K562 (cell line): Measurements from ENCODE around the gene DHCR7. TPM values are rescaled to one million over a fixed set of nuclear protein-coding genes. Genes with fewer than 3 reads are reported as not detected.

Source experiments
- ATAC-seq: fragments of 200-7000 bp; cut with Tn5 transposase; 3 replicates; pipeline ENCODE4 v1.9.1; 2020; ENCODE audit warnings: moderate library complexity
- BruUV-seq: library from RNA; stranded (reverse); fragments of 400-500 nt; replicated peaks from 2 replicates; lab custom pipeline; 2021; lab: Mats Ljungman, UMichigan
- CTCF ChIA-PET: fragments of 300-600 bp; formaldehyde crosslinking; extraction: SDS; loops from one replicate; lab custom pipeline; 2021; ENCODE audit warnings: low intra/inter-chr PET ratio; lab: Yijun Ruan, JAX
- POLR2A ChIA-PET: fragments of 300-600, 350-650 bp; sonication (Branson Sonifier 250); formaldehyde crosslinking; extraction: SDS; loops from one replicate; lab custom pipeline; 2021; ENCODE audit warnings: antibody characterized with exemption, inconsistent platforms; lab: Yijun Ruan, JAX
- DNase-seq, 4 experiments: peaks; one replicate each; pipeline versions ENCODE4 v3.0.0 to v3.0.0-alpha.2; 2011 to 2018; ENCODE audit warnings: low spot score in 3 of 4, mixed read lengths in 3 of 4; ENCODE audit errors: extremely low read depth in 1 of 4
- FAIRE-seq: peaks from 2 replicates; lab custom pipeline; 2011; peaks lifted over from hg19 to GRCh38; lab: Jason Lieb, UNC
- H2AFZ ChIP-seq: 2 replicates; pipeline ENCODE4 v1.6.0; 2011; ENCODE audit warnings: low read depth, low read length, control low read depth, inconsistent platforms
- H3K27ac ChIP-seq: fragments of 200-600 bp; 3 replicates; pipeline ENCODE4 v1.8.0; 2011; ENCODE audit warnings: low read depth, mild to moderate bottlenecking, control low read depth, inconsistent platforms, low read length, moderate library complexity, mixed read lengths; ENCODE audit errors: extremely low read depth
- H3K27me3 ChIP-seq, 2 experiments: fragments of 300-600 bp in 1 of 2; 2 replicates in 1 of 2; 3 replicates in 1 of 2; pipeline versions ENCODE4 v1.6.0 to v1.8.0; 2011; ENCODE audit warnings: inconsistent platforms in 2 of 2, low read length in 2 of 2, mild to moderate bottlenecking in 1 of 2, mixed read lengths in 1 of 2, moderate library complexity in 1 of 2; ENCODE audit not compliant: control insufficient read depth in 2 of 2, insufficient read depth in 2 of 2
- H3K36me3 ChIP-seq: fragments of 300-600 bp; 3 replicates; pipeline ENCODE4 v1.8.0; 2011; ENCODE audit warnings: mild to moderate bottlenecking, low read length, inconsistent platforms; ENCODE audit not compliant: control insufficient read depth, insufficient read depth
- H3K4me1 ChIP-seq, 2 experiments: fragments of 200-600 bp in 1 of 2; replicated peaks in 1 of 2; 2 replicates in 1 of 2; 3 replicates in 1 of 2; pipeline versions ENCODE4 v1.5.1 to v1.8.0; 2011; ENCODE audit warnings: inconsistent platforms in 2 of 2, low read length in 2 of 2, mild to moderate bottlenecking in 1 of 2, mixed read lengths in 1 of 2, moderate library complexity in 1 of 2; ENCODE audit not compliant: control insufficient read depth in 2 of 2, insufficient read depth in 2 of 2
- H3K4me2 ChIP-seq: 2 replicates; pipeline ENCODE4 v1.6.1; 2011; ENCODE audit warnings: low read length, control low read depth, inconsistent platforms, mixed read lengths; ENCODE audit not compliant: insufficient read depth
- H3K4me3 ChIP-seq: fragments of 200-600 bp; sonication (generic), shearing (Covaris generic); 2 replicates; pipeline ENCODE4 v1.5.1; 2016; ENCODE audit warnings: control low read depth, inconsistent platforms
- H3K79me2 ChIP-seq: fragments of 200-600 bp; 3 replicates; pipeline ENCODE4 v1.8.0; 2011; ENCODE audit warnings: low read length, inconsistent platforms; ENCODE audit not compliant: control insufficient read depth, insufficient read depth
- H3K9ac ChIP-seq, 2 experiments: 2 replicates each; pipeline versions ENCODE4 v1.6.0 to v1.6.1; 2011; ENCODE audit warnings: low read depth in 2 of 2, low read length in 2 of 2, control low read depth in 1 of 2, inconsistent platforms in 1 of 2, mild to moderate bottlenecking in 1 of 2, mixed read lengths in 1 of 2; ENCODE audit not compliant: insufficient read depth in 1 of 2
- H3K9me1 ChIP-seq: one replicate; pipeline ENCODE4 v1.6.0; 2011; ENCODE audit warnings: inconsistent platforms, mild to moderate bottlenecking, low read length, moderate library complexity; ENCODE audit not compliant: control insufficient read depth, insufficient read depth
- H3K9me3 ChIP-seq: replicated peaks from 2 replicates; pipeline ENCODE4 v1.5.1; 2011; ENCODE audit warnings: low read depth, low read length, inconsistent platforms; ENCODE audit not compliant: control insufficient read depth, insufficient read depth
- H4K20me1 ChIP-seq: replicated peaks from 2 replicates; pipeline ENCODE4 v1.6.1; 2011; ENCODE audit warnings: low read length, inconsistent platforms, mixed read lengths; ENCODE audit not compliant: control insufficient read depth, insufficient read depth
- HDAC3 ChIP-seq: fragments of 450-650 bp; IDR thresholded peaks from 2 replicates; pipeline ENCODE4 v1.6.1; 2018; ENCODE audit warnings: borderline replicate concordance, mild to moderate bottlenecking, moderate library complexity; ENCODE audit not compliant: partially characterized antibody
- HOXB6 ChIP-seq: fragments of 250-450 bp; sonication (Bioruptor Pico); IDR thresholded peaks from 2 replicates; pipeline ENCODE4 v1.5.1; 2022; ENCODE audit warnings: mild to moderate bottlenecking, borderline replicate concordance
- MITF ChIP-seq: IDR thresholded peaks from 2 replicates; pipeline ENCODE4 v1.6.1; 2014; ENCODE audit warnings: antibody characterized with exemption
- PHF8 ChIP-seq: fragments of 200-600 bp; sonication (generic); IDR thresholded peaks from 2 replicates; pipeline ENCODE4 v1.6.1; 2012; ENCODE audit warnings: mixed run types, mild to moderate bottlenecking, inconsistent platforms, low read length, moderate library complexity, borderline replicate concordance
- RBFOX2 ChIP-seq: fragments of 200-400 bp; formaldehyde crosslinking; IDR thresholded peaks from 2 replicates; pipeline ENCODE4 v1.6.1; 2017; ENCODE audit warnings: low read depth, mild to moderate bottlenecking, low read length, moderate library complexity
- RERE ChIP-seq: sonication (generic); formaldehyde crosslinking; IDR thresholded peaks from 2 replicates; pipeline ENCODE4 v1.8.0; 2023; ENCODE audit warnings: missing genetic modification reagents, mild to moderate bottlenecking, borderline replicate concordance
- RFX1 ChIP-seq: fragments of 450-650 bp; IDR thresholded peaks from 2 replicates; pipeline ENCODE4 v1.6.1; 2016; ENCODE audit warnings: mild to moderate bottlenecking, moderate library complexity
- RFX7 ChIP-seq: fragments of 250-450 bp; sonication (Bioruptor Pico); IDR thresholded peaks from 2 replicates; pipeline ENCODE4 v1.5.1; 2021; ENCODE audit warnings: mild to moderate bottlenecking
- UBTF ChIP-seq, 2 experiments: IDR thresholded peaks; 2 replicates each; pipeline ENCODE4 v1.6.1; 2012; ENCODE audit warnings: improper control_type of control experiment in 2 of 2, low read depth in 2 of 2, low read length in 2 of 2, borderline replicate concordance in 1 of 2
- ZNF140 ChIP-seq: fragments of 250-450 bp; sonication (Bioruptor Pico); IDR thresholded peaks from 2 replicates; pipeline ENCODE4 v1.8.0; 2021; ENCODE audit warnings: moderate library complexity, mild to moderate bottlenecking, inconsistent platforms
- ZNF174 ChIP-seq: fragments of 250-450 bp; sonication (Bioruptor Pico); IDR thresholded peaks from 2 replicates; pipeline ENCODE4 v1.4.0; 2020; ENCODE audit warnings: mild to moderate bottlenecking
- ZNF324 ChIP-seq: fragments of 250-450 bp; sonication (Bioruptor Pico); IDR thresholded peaks from 2 replicates; pipeline ENCODE4 v1.4.0; 2020; ENCODE audit warnings: mild to moderate bottlenecking
- WGBS: fragments of 100-300 bp; shearing (Covaris generic); methylation state at CpG from one replicate; pipeline ENCODE4 v1.1.6; 2016; ENCODE audit warnings: low coverage, mixed read lengths; ENCODE audit not compliant: insufficient coverage; ENCODE audit errors: missing lambda C conversion rate; 5-methylcytosine and 5-hydroxymethylcytosine counted together
- in situ Hi-C: fragments of 300-500 bp; cut with MboI; formaldehyde crosslinking; loops from 4 replicates; pipeline ENCODE4 v1.15.0; 2018; ENCODE audit warnings: inconsistent platforms, mixed read lengths
- intact Hi-C: fragments of 100-400 bp; cut with micrococcal nuclease; formaldehyde crosslinking; loops from 2 replicates; pipeline ENCODE4 v1.14.2; 2022
- polyA plus RNA-seq, 8 experiments: library from polyadenylated mRNA; depleted of rRNA in 4 of 8; stranded (reverse) in 5 of 8; unstranded in 3 of 8; fragments of >200 nt; fragmentation: Nextera tagmentation in 2 of 8; fragmentation: Illumina TruSeq in 1 of 8; extraction: Ambion mirVana in 2 of 8; extraction: Trizol in 1 of 8; gene quantifications; 2 replicates each; pipeline versions ENCODE4 v1.2.1 to v1.2.3, GENCODE V29; 2011 to 2014; ENCODE audit warnings: inconsistent platforms in 1 of 8, missing spikeins in 1 of 8
- total RNA-seq, 7 experiments: library from RNA; depleted of rRNA in 6 of 7; stranded (reverse); fragments of >200 nt in 6 of 7; fragmentation: Illumina TruSeq in 2 of 7; extraction: Trizol in 2 of 7; gene quantifications; 2 replicates each; pipeline versions ENCODE4 v1.2.1 to v1.2.3, GENCODE V29; 2011 to 2021; ENCODE audit warnings: low replicate concordance in 1 of 7

The DHCR7 gene
- total and polyA plus RNA-seq, 9 of the 15 experiments (the other 6 are each of a cell fraction or from before 2014, with no cell fraction given), result 8.4 to 192 (median 82.4) TPM

- no peaks in the 10 kb centered on the region for H3K36me3 ChIP-seq
- H3K9me3 ChIP-seq, result no peaks in the 10 kb centered on the region
- H4K20me1 ChIP-seq, result no peaks in the 10 kb centered on the region
- CTCF ChIA-PET, result interaction anchor here (0.6 kb wide), 1 partner anchor 786 kb away, joined by 3 read pairs; no protein-coding TSS in a partner anchor
- FAIRE-seq (no peak), ATAC-seq (no peak), DNase-seq (no peak)
- H3K9me1 ChIP-seq, result no peaks in the 10 kb centered on the region
- POLR2A ChIA-PET, result no interaction called here
- H2AFZ ChIP-seq, result no peak overlapping the region
- TF ChIP-seq ZNF140 (CRISPR knock-in tag) (no peak), RBFOX2 (no peak), MITF (no peak), HDAC3 (no peak), PHF8 (no peak), RFX1 (no peak), HOXB6 (CRISPR knock-in tag) (no peak), RERE (CRISPR knock-in tag) (no peak), RFX7 (no peak), ZNF324 (CRISPR knock-in tag) (no peak), ZNF174 (CRISPR knock-in tag) (no peak), UBTF (IDR thresholded peaks at IDR 0.05; ENCODE audit: borderline replicate concordance in 1 of 2, low read depth in 2 of 2, low read length in 2 of 2) (no peak)
- 2% methylated on average over 3 of the region's 3 CpGs for WGBS
- no TSS peak for BruUV-seq
- peaks cover 16 to 38% of the 10 kb centered on the region in 2 experiments for H3K27me3 ChIP-seq
- H3K27ac ChIP-seq, result no peak overlapping the region
- intact Hi-C loops, result no loop called here
- H3K4me3 ChIP-seq, result no peak overlapping the region
- no peak overlapping the region for H3K4me2 ChIP-seq
- H3K79me2 ChIP-seq, result no peaks in the 10 kb centered on the region
- in situ Hi-C loops, result no loop called here
- no peak overlapping the region for H3K9ac ChIP-seq
- H3K4me1 ChIP-seq, result no peaks in the 10 kb centered on the region; a peak in 1 of 5 replicates
Measured at GRCh38 chr11:71426413-71426812, 21.8 kb downstream of the DHCR7 start.
